NCI-H82 treated with DMSO at 0.1 percent for 48 hours (cell line): ENCODE results near the gene SPRED2.

ENCODE experiments used
- DNase-seq: peaks from one replicate; lab custom pipeline; 2025; ENCODE audit not compliant: unreplicated experiment; lab: John Stamatoyannopoulos, UW

Gene SPRED2

GRCh38 chr2:65313954-65314256, 118.5 kb downstream of the SPRED2 start:
- no peak for DNase-seq

GRCh38 chr2:65313126-65313953, 119.1 kb downstream of the SPRED2 start:
- no peak for DNase-seq

GRCh38 chr2:65311596-65311995, 120.8 kb downstream of the SPRED2 start:
- DNase-seq = no peak

- DNase-seq = no peak
Observed at GRCh38 chr2:65311049-65311448, 121.3 kb downstream of the SPRED2 start.

- DNase-seq = no peak
Observed at GRCh38 chr2:65309699-65310098, 122.7 kb downstream of the SPRED2 start.

- DNase-seq = no peak
Observed at GRCh38 chr2:65305934-65306333, 126.5 kb downstream of the SPRED2 start.

GRCh38 chr2:65300761-65301711, 131.4 kb downstream of the SPRED2 start:
- DNase-seq = no peak

- no peak for DNase-seq
Observed at GRCh38 chr2:65300134-65300760, 132.2 kb downstream of the SPRED2 start.

GRCh38 chr2:65299246-65299645, 133.2 kb downstream of the SPRED2 start:
- no peak for DNase-seq

GRCh38 chr2:65298089-65298488, 134.3 kb downstream of the SPRED2 start:
- no peak for DNase-seq

- no peak for DNase-seq
Observed at GRCh38 chr2:65297544-65297943, 134.9 kb downstream of the SPRED2 start.

- no peak for DNase-seq
Observed at GRCh38 chr2:65296971-65297370, 135.4 kb downstream of the SPRED2 start.

- no peak for DNase-seq
Observed at GRCh38 chr2:65294701-65295100, 137.7 kb downstream of the SPRED2 start.

- no peak for DNase-seq
Observed at GRCh38 chr2:65294136-65294535, 138.3 kb downstream of the SPRED2 start.

- DNase-seq = no peak
Observed at GRCh38 chr2:65293376-65293775, 139.0 kb downstream of the SPRED2 start.

- DNase-seq = no peak
Observed at GRCh38 chr2:65292461-65293011, 139.9 kb downstream of the SPRED2 start.

- DNase-seq = no peak
Observed at GRCh38 chr2:65292106-65292400, 140.3 kb downstream of the SPRED2 start.

- DNase-seq = no peak
Observed at GRCh38 chr2:65291216-65292105, 140.9 kb downstream of the SPRED2 start.

- DNase-seq = no peak
Observed at GRCh38 chr2:65287364-65287763, 145.0 kb downstream of the SPRED2 start.

- DNase-seq = no peak
Observed at GRCh38 chr2:65282477-65283053, 149.8 kb downstream of the SPRED2 start.
